Mesendoderm (in vitro differentiated cells): Measurements from ENCODE around the gene FAM131C.

Experiments used
- DNase-seq: peaks from one replicate; pipeline ENCODE4 v3.0.0; 2013
- H2AK5ac ChIP-seq: 2 replicates; pipeline ENCODE4 v1.6.1; 2013; ENCODE audit warnings: low read length, inconsistent platforms
- H2BK120ac ChIP-seq: 2 replicates; pipeline ENCODE4 v1.6.1; 2013; ENCODE audit warnings: low read depth, mild to moderate bottlenecking, low read length, moderate library complexity, mixed read lengths
- H2BK15ac ChIP-seq: replicated peaks from 2 replicates; pipeline ENCODE4 v1.6.1; 2013; ENCODE audit warnings: low read depth, mild to moderate bottlenecking, moderate library complexity
- H2BK5ac ChIP-seq: 2 replicates; pipeline ENCODE4 v1.6.1; 2013; ENCODE audit warnings: low read length, inconsistent platforms
- H3K18ac ChIP-seq: 2 replicates; pipeline ENCODE4 v1.6.1; 2013; ENCODE audit warnings: mild to moderate bottlenecking, low read length, mixed read lengths
- H3K23ac ChIP-seq: one replicate; pipeline ENCODE4 v1.6.1; 2013; ENCODE audit warnings: low read length
- H3K27ac ChIP-seq: 2 replicates; pipeline ENCODE4 v1.5.1; 2013; ENCODE audit warnings: low read depth, mild to moderate bottlenecking, inconsistent platforms, low read length, moderate library complexity
- H3K27me3 ChIP-seq: 2 replicates; pipeline ENCODE4 v1.6.1; 2013; ENCODE audit warnings: low read length, control low read depth, mild to moderate bottlenecking, inconsistent platforms; ENCODE audit not compliant: insufficient read depth, poor library complexity
- H3K36me3 ChIP-seq: 2 replicates; pipeline ENCODE4 v1.6.1; 2013; ENCODE audit warnings: low read length, inconsistent platforms; ENCODE audit not compliant: control insufficient read depth, insufficient read depth
- H3K4ac ChIP-seq: one replicate; pipeline ENCODE4 v1.6.1; 2013; ENCODE audit warnings: low read depth, mild to moderate bottlenecking, low read length, moderate library complexity
- H3K4me1 ChIP-seq: 2 replicates; pipeline ENCODE4 v1.6.1; 2013; ENCODE audit warnings: low read depth, low read length, inconsistent platforms; ENCODE audit not compliant: control insufficient read depth
- H3K4me2 ChIP-seq: 2 replicates; pipeline ENCODE4 v1.6.1; 2013; ENCODE audit warnings: low read length
- H3K4me3 ChIP-seq: 2 replicates; pipeline ENCODE4 v1.5.1; 2013; ENCODE audit warnings: mild to moderate bottlenecking, low read length
- H3K56ac ChIP-seq: one replicate; pipeline ENCODE4 v1.6.1; 2013; ENCODE audit warnings: low read length
- H3K79me1 ChIP-seq: 2 replicates; pipeline ENCODE4 v1.6.1; 2013; ENCODE audit warnings: low read length, inconsistent platforms
- H3K79me2 ChIP-seq: 2 replicates; pipeline ENCODE4 v1.6.1; 2013; ENCODE audit warnings: mild to moderate bottlenecking, low read length; ENCODE audit not compliant: control insufficient read depth, insufficient read depth
- H3K9ac ChIP-seq: 2 replicates; pipeline ENCODE4 v1.6.1; 2013; ENCODE audit warnings: low read length, inconsistent platforms
- H4K5ac ChIP-seq: one replicate; pipeline ENCODE4 v1.6.1; 2013; ENCODE audit warnings: low read length
- H4K8ac ChIP-seq: one replicate; pipeline ENCODE4 v1.6.1; 2013; ENCODE audit warnings: low read depth, mild to moderate bottlenecking, control low read depth, low read length, moderate library complexity
- WGBS: extraction: QIAGEN DNeasy Blood & Tissue Kit; methylation state at CpG from one replicate; pipeline ENCODE4 v1.1.7; 2013; ENCODE audit warnings: low lambda C conversion rate, missing lambda C conversion rate; ENCODE audit not compliant: insufficient coverage; ENCODE audit errors: extremely low coverage; 5-methylcytosine and 5-hydroxymethylcytosine counted together

FAM131C gene

GRCh38 chr1:16010837-16011236 lies 62.6 kb downstream of the FAM131C start:
- Histone ChIP-seq H3K79me1 (no peaks in the 10 kb centered on the region), H3K4me3 (no peak overlapping the region), H2AK5ac (no peak overlapping the region), H2BK15ac (no peak overlapping the region), H3K9ac (no peak overlapping the region), H3K36me3 (no peaks in the 10 kb centered on the region), H3K18ac (no peak overlapping the region), H3K23ac (no peak overlapping the region), H3K79me2 (no peaks in the 10 kb centered on the region), H3K4me2 (no peak overlapping the region), H3K27me3 (no peaks in the 10 kb centered on the region), H4K5ac (no peak overlapping the region), H3K4ac (no peak overlapping the region), H3K27ac (no peak overlapping the region), H3K56ac (no peak overlapping the region), H2BK5ac (no peak overlapping the region), H3K4me1 (peaks cover 6% of the 10 kb centered on the region), H4K8ac (no peak overlapping the region), H2BK120ac (no peak overlapping the region)
- no CpG with 5 or more reads among the region's 3 CpGs for WGBS
- no peak for DNase-seq

- H3K4me2 ChIP-seq = no peak overlapping the region
- no peak overlapping the region for H2BK120ac ChIP-seq
- no CpG with 5 or more reads among the region's 11 CpGs for WGBS
- no peak for DNase-seq
- no peak overlapping the region for H3K4ac ChIP-seq
- H3K36me3 ChIP-seq = no peaks in the 10 kb centered on the region
- H3K27ac ChIP-seq = no peak overlapping the region
- no peak overlapping the region for H2BK5ac ChIP-seq
- no peak overlapping the region for H3K56ac ChIP-seq
- no peaks in the 10 kb centered on the region for H3K79me1 ChIP-seq
- peaks cover 6% of the 10 kb centered on the region for H3K4me1 ChIP-seq
- H3K9ac ChIP-seq = no peak overlapping the region
- H3K27me3 ChIP-seq = no peaks in the 10 kb centered on the region
- H2BK15ac ChIP-seq = no peak overlapping the region
- H3K18ac ChIP-seq = no peak overlapping the region
- H3K79me2 ChIP-seq = no peaks in the 10 kb centered on the region
- no peak overlapping the region for H3K23ac ChIP-seq
- no peak overlapping the region for H4K8ac ChIP-seq
- no peak overlapping the region for H3K4me3 ChIP-seq
- H4K5ac ChIP-seq = no peak overlapping the region
- H2AK5ac ChIP-seq = no peak overlapping the region
Measured at GRCh38 chr1:16009678-16010077, 63.8 kb downstream of the FAM131C start.

DNA sequence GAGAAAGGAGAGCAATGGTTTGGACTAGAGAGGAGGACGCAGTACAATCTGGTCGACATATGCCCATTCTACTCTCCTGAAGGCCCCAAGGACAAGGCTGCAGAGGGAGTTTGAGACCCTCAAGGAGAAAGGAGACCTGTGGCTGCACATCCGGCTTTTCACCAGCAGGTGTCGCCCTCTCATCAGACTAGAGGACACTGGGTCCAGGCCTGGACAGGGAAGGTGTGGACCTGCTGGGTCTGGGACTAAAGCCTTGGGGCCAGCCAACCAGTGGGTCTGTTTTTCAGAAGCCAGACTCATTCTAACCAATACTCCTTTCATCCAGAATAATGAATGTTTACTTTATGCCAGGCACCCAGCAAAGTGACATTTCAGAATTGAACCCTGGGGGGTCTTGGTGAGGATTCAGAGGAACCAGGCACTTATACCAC lies 64.4 kb downstream of the FAM131C start:
- Histone ChIP-seq H4K5ac (no peak overlapping the region), H3K79me2 (no peaks in the 10 kb centered on the region), H3K4me2 (no peak overlapping the region), H3K56ac (no peak overlapping the region), H3K27ac (no peak overlapping the region), H3K36me3 (no peaks in the 10 kb centered on the region), H3K4me3 (no peak overlapping the region), H3K4me1 (peaks cover 6% of the 10 kb centered on the region), H2BK120ac (no peak overlapping the region), H3K79me1 (no peaks in the 10 kb centered on the region), H3K9ac (no peak overlapping the region), H4K8ac (no peak overlapping the region), H3K18ac (no peak overlapping the region), H3K4ac (no peak overlapping the region), H3K23ac (no peak overlapping the region), H2BK5ac (no peak overlapping the region), H2BK15ac (no peak overlapping the region), H2AK5ac (no peak overlapping the region), H3K27me3 (no peaks in the 10 kb centered on the region)
- no CpG with 5 or more reads among the region's 4 CpGs for WGBS
- peak; percentile 87 for DNase-seq
